GM18499 (cell line): Measurements from ENCODE around the gene GON4L.
"Not testable (repeated sequence)": the region's sequence is repeated elsewhere in the genome, so short reads cannot be mapped to it uniquely, and the experiment has no call there.

Experiments
- ATAC-seq: cut with Tn5 transposase; IDR thresholded peaks from one replicate; pipeline ENCODE4 v1.9.1; 2021; ENCODE audit warnings: moderate number of reproducible peaks; ENCODE audit not compliant: insufficient read depth, unreplicated experiment

Gene GON4L

DNA sequence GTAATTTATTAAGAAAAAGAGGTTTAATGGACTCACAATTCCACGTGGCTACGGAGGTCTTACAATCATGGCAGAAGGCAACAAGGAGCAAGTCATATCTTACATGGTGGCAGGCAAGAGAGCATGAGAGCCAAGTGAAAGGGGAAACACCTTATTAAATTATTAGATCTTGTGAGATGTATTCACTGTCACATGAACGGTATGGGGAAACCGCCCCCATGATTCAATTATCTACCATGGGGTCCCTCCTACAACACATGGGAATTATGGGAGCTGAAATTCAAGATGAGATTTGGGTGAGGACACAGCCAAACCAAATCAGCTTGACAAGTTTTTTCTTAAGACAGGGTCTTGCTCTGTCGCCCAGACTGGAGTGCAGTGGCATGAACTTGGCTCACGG, 153.8 kb downstream of the GON4L start:
- ATAC-seq, result no peak

DNA sequence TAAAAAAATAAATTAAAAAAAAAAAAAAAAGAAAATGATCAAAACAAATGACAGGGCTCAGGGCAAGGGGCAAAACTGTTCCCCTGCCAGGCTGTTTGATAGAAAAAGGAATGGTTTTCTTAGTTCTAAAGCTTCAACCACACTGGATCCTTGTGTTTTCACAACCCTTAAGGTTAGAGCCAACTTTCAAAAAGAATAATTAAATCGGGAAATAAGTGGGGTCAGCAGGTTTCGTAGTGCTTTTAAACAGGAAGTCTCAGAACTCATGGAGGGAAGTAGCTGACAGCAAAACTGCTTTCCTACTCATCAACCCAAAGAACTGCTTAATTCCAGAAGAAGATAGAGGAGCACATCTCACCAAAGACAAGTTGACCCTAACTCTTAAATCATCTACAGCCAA, 155.3 kb downstream of the GON4L start:
- not testable (repeated sequence) for ATAC-seq
